B cell (primary cell): ENCODE measurements around the gene WDR7. TPM values are rescaled to one million over a fixed set of nuclear protein-coding genes. Genes with fewer than 3 reads are reported as not detected.

ENCODE experiments used
- ATAC-seq: fragments of 200-7000 bp; cut with Tn5 transposase; one replicate; pipeline ENCODE4 v1.10.0; 2021; ENCODE audit warnings: low read depth, mild to moderate bottlenecking, moderate number of reproducible peaks, moderate library complexity
- CTCF ChIA-PET: fragments of 350-600 bp; sonication (Branson Sonifier 250); formaldehyde crosslinking; loops from one replicate; lab custom pipeline; 2021; ENCODE audit warnings: antibody characterized with exemption, inconsistent platforms; lab: Charles Lee
- POLR2A ChIA-PET: fragments of 350-600 bp; sonication (Branson Sonifier 250); formaldehyde crosslinking; loops from one replicate; lab custom pipeline; 2021; ENCODE audit warnings: antibody characterized with exemption; lab: Charles Lee
- DNase-seq: peaks from one replicate; pipeline ENCODE4 v3.0.0; 2013
- H2AFZ ChIP-seq: 2 replicates; pipeline ENCODE4 v1.6.1; 2012; ENCODE audit warnings: mild to moderate bottlenecking, low read depth, low read length; ENCODE audit not compliant: insufficient read depth, poor library complexity, severe bottlenecking
- H3K27ac ChIP-seq, 2 donors: 1 replicate in 1 of 2; 2 replicates in 1 of 2; pipeline ENCODE4 v1.5.1; 2012 to 2013; ENCODE audit warnings: low read length in 2 of 2, mild to moderate bottlenecking in 2 of 2, moderate library complexity in 1 of 2
- H3K27me3 ChIP-seq, 4 experiments: fragments of 200-600 bp in 1 of 4; sonication (generic) in 1 of 4; replicated peaks in 1 of 4; 1 replicate in 2 of 4; 2 replicates in 2 of 4; pipeline versions ENCODE4 v1.6.1 to v1.7.0; 2013 to 2016; ENCODE audit warnings: low read length in 3 of 4, mild to moderate bottlenecking in 2 of 4, mixed read lengths in 1 of 4, moderate library complexity in 1 of 4; ENCODE audit not compliant: insufficient read depth in 4 of 4, control insufficient read depth in 3 of 4; ENCODE audit errors: control extremely low read depth in 1 of 4
- H3K36me3 ChIP-seq, 2 experiments: replicated peaks in 1 of 2; 1 replicate in 1 of 2; 2 replicates in 1 of 2; pipeline versions ENCODE4 v1.6.1 to v1.7.1; 2013; ENCODE audit warnings: low read length in 1 of 2; ENCODE audit not compliant: insufficient read depth in 2 of 2, control insufficient read depth in 1 of 2; ENCODE audit errors: control extremely low read depth in 1 of 2, extremely low read depth in 1 of 2
- H3K4me1 ChIP-seq, 2 donors: fragments of 200-600 bp in 1 of 2; sonication (generic) in 1 of 2; 1 replicate in 1 of 2; 2 replicates in 1 of 2; pipeline versions ENCODE4 v1.5.1 to v1.6.1; 2013 to 2017; ENCODE audit warnings: low read length in 2 of 2; ENCODE audit not compliant: control insufficient read depth in 2 of 2, insufficient read depth in 2 of 2
- H3K4me2 ChIP-seq: replicated peaks from 2 replicates; pipeline ENCODE3; 2012; ENCODE audit warnings: mild to moderate bottlenecking, low read depth, low read length; ENCODE audit not compliant: poor library complexity, severe bottlenecking
- H3K4me3 ChIP-seq, 5 experiments: fragments of 200-600 bp in 1 of 5; sonication (generic) in 1 of 5; 1 replicate in 3 of 5; 2 replicates in 2 of 5; pipeline versions ENCODE4 v1.5.1 to v1.7.0; 2011 to 2016; ENCODE audit warnings: low read length in 4 of 5, mild to moderate bottlenecking in 4 of 5, low read depth in 2 of 5, control low read depth in 1 of 5, moderate library complexity in 1 of 5; ENCODE audit not compliant: insufficient read depth in 1 of 5; ENCODE audit errors: control extremely low read depth in 1 of 5, extremely low read depth in 1 of 5
- H3K79me2 ChIP-seq: fragments of 200-600 bp; sonication (generic); one replicate; pipeline ENCODE4 v1.6.0; 2016; ENCODE audit warnings: low read length; ENCODE audit not compliant: control insufficient read depth, insufficient read depth
- H3K9ac ChIP-seq: fragments of 200-600 bp; sonication (generic); 2 replicates; pipeline ENCODE4 v1.6.1; 2017; ENCODE audit warnings: mild to moderate bottlenecking, low read length, moderate library complexity
- H3K9me3 ChIP-seq, 3 donors: one replicate each; pipeline versions ENCODE4 v1.6.1 to v1.7.1; 2013; ENCODE audit warnings: low read length in 2 of 3; ENCODE audit not compliant: control insufficient read depth in 2 of 3, insufficient read depth in 1 of 3; ENCODE audit errors: control extremely low read depth in 1 of 3
- H4K20me1 ChIP-seq: 2 replicates; pipeline ENCODE4 v1.6.0; 2012; ENCODE audit warnings: mild to moderate bottlenecking, low read length; ENCODE audit not compliant: insufficient read depth, control insufficient read depth, poor library complexity, severe bottlenecking
- H3K27ac Mint-ChIP-seq: one replicate; pipeline ENCODE4 v1.8.0; 2021; ENCODE audit warnings: mixed read lengths
- H3K27me3 Mint-ChIP-seq: one replicate; pipeline ENCODE4 v1.8.0; 2021; ENCODE audit warnings: mixed read lengths
- H3K4me1 Mint-ChIP-seq: one replicate; pipeline ENCODE4 v1.8.0; 2021; ENCODE audit warnings: mixed read lengths
- H3K4me3 Mint-ChIP-seq: one replicate; pipeline ENCODE4 v1.8.0; 2021; ENCODE audit warnings: mixed read lengths
- H3K9me3 Mint-ChIP-seq: one replicate; pipeline ENCODE4 v1.8.0; 2022; ENCODE audit warnings: mixed read lengths; ENCODE audit not compliant: insufficient read depth
- EZH2 ChIP-seq: IDR thresholded peaks from 2 replicates; pipeline ENCODE4 v1.6.1; 2012; ENCODE audit warnings: borderline replicate concordance, low read depth, mild to moderate bottlenecking, moderate library complexity, low read length; ENCODE audit not compliant: insufficient read depth, poor library complexity, severe bottlenecking
- WGBS: methylation state at CpG from one replicate; pipeline ENCODE4 v1.1.5; 2013; ENCODE audit warnings: missing lambda C conversion rate; ENCODE audit not compliant: insufficient coverage; 5-methylcytosine and 5-hydroxymethylcytosine counted together
- intact Hi-C: fragments of 100-400 bp; cut with micrococcal nuclease; formaldehyde crosslinking; loops from one replicate; pipeline ENCODE4 v1.10.0; 2022
- polyA plus RNA-seq: library from polyadenylated mRNA; depleted of rRNA; stranded (reverse); fragments of >200 nt; gene quantifications from 2 replicates; pipeline ENCODE4 v1.2.3, GENCODE V29; 2012
- total RNA-seq, 2 donors: library from RNA; stranded (reverse); fragments of 120-200 nt in 1 of 2; gene quantifications; 1 replicate in 1 of 2; 2 replicates in 1 of 2; pipeline versions ENCODE4 v1.2.3 to v1.2.4, GENCODE V29; 2013 to 2022
- TF ChIP-seq, protein P1 (sequence below): fragments of 200-600 bp; IDR thresholded peaks from one replicate; pipeline ENCODE4 v1.8.0; 2022; ENCODE audit warnings: antibody characterized with exemption, mild to moderate bottlenecking

Gene WDR7
- total and polyA plus RNA-seq, 2 donors (not counting 1 experiment from before 2014, with no cell fraction given) = 5.5 to 45.0 TPM

DNA sequence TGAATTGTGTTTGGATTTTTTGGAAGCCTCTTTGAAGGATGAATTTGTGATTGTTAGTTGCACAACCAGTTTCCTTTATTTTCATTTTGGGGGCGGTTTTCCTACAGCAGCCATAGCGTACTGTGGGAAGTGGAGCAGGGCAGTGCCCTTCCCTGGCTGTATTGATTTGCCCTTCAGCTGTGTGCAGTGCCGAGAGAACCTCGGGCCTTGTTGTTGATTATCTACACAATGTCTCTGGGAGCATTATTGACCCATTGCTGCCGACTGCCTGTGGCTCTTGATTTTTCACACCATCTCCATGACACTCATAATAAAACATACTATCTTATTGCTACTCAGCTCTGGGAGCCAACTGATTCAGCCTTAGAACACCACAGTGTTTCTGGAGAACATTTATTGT, 333.6 kb downstream of the WDR7 start:
- POLR2A ChIA-PET = interaction anchor here (0.5 kb wide), 1 partner anchor 19 kb away, joined by 5 read pairs; no protein-coding TSS in a partner anchor
- H3K9me3 ChIP-seq = no peaks in the 10 kb centered on the region
- H3K27ac ChIP-seq = no peak overlapping the region

DNA sequence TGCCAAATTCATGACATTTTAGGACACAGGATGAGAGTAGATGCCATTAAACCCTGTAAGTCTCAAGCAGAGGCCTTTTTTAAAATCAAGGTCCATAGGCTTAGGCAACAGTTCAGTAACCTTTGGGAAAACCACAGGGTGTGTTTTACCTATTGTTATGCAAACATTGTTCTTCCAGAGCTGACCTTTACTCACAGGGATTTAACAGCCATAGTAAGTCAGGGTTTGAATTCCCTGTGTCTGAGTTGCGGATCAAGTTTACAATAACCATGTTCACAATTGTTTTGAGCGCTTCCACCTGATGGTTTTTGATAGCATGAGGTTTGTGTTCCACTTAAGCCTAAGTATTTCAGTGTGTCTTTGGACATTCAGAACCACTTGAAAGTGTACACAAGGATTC, 335.7 kb downstream of the WDR7 start:
- Mint-ChIP-seq H3K4me3 (no peak overlapping the region), H3K27ac (no peak overlapping the region), H3K27me3 (no peaks in the 10 kb centered on the region), H3K9me3 (peaks cover 3% of the 10 kb centered on the region), H3K4me1 (peaks cover 4% of the 10 kb centered on the region)
- H3K27ac ChIP-seq = no peak overlapping the region
- H3K9ac ChIP-seq = no peak overlapping the region
- ATAC-seq (no peak), DNase-seq (no peak)
- H2AFZ ChIP-seq = no peak overlapping the region
- peaks cover 0 to 3% (median 0%) of the 10 kb centered on the region in 3 donors for H3K9me3 ChIP-seq
- H3K27me3 ChIP-seq = no peaks in the 10 kb centered on the region
- no peaks in the 10 kb centered on the region for H4K20me1 ChIP-seq
- H3K36me3 ChIP-seq = no peaks in the 10 kb centered on the region
- WGBS = no CpG with 5 or more reads among the region's 2 CpGs
- TF ChIP-seq EZH2 = no peak
- TF ChIP-seq, protein P1, sequence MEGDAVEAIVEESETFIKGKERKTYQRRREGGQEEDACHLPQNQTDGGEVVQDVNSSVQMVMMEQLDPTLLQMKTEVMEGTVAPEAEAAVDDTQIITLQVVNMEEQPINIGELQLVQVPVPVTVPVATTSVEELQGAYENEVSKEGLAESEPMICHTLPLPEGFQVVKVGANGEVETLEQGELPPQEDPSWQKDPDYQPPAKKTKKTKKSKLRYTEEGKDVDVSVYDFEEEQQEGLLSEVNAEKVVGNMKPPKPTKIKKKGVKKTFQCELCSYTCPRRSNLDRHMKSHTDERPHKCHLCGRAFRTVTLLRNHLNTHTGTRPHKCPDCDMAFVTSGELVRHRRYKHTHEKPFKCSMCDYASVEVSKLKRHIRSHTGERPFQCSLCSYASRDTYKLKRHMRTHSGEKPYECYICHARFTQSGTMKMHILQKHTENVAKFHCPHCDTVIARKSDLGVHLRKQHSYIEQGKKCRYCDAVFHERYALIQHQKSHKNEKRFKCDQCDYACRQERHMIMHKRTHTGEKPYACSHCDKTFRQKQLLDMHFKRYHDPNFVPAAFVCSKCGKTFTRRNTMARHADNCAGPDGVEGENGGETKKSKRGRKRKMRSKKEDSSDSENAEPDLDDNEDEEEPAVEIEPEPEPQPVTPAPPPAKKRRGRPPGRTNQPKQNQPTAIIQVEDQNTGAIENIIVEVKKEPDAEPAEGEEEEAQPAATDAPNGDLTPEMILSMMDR = no peak
- no peak overlapping the region for H3K4me2 ChIP-seq
- H3K4me1 ChIP-seq = no peaks in the 10 kb centered on the region
- H3K79me2 ChIP-seq = no peaks in the 10 kb centered on the region
- intact Hi-C loops = no loop called here
- ChIA-PET CTCF (no interaction called here), POLR2A (no interaction called here)
- no peak overlapping the region for H3K4me3 ChIP-seq

More for the DNA sequence above, 333.6 kb downstream of the WDR7 start:
- 97% methylated on average over 4 of the region's 5 CpGs for WGBS
- Mint-ChIP-seq H3K4me3 (no peak overlapping the region), H3K4me1 (peaks cover 4% of the 10 kb centered on the region), H3K9me3 (no peaks in the 10 kb centered on the region), H3K27ac (no peak overlapping the region), H3K27me3 (no peaks in the 10 kb centered on the region)
- Histone ChIP-seq H3K79me2 (no peaks in the 10 kb centered on the region), H3K4me1 (no peaks in the 10 kb centered on the region), H3K36me3 (no peaks in the 10 kb centered on the region), H3K4me3 (no peak overlapping the region), H2AFZ (no peak overlapping the region), H3K9ac (no peak overlapping the region), H3K27me3 (no peaks in the 10 kb centered on the region), H3K4me2 (no peak overlapping the region), H4K20me1 (no peaks in the 10 kb centered on the region)
- no peak for TF ChIP-seq EZH2
- TF ChIP-seq, protein P1 = no peak
- ATAC-seq (no peak), DNase-seq (no peak)
- CTCF ChIA-PET = no interaction called here
- intact Hi-C loops = no loop called here
